HG02678 (cell line): ENCODE measurements around the gene ROCK2.

Experiments
- ATAC-seq: cut with Tn5 transposase; IDR thresholded peaks from one replicate; pipeline ENCODE4 v1.9.1; 2021; ENCODE audit warnings: mild to moderate bottlenecking, moderate library complexity; ENCODE audit not compliant: unreplicated experiment

ROCK2 gene

GRCh38 chr2:11158916-11159573 is 185.4 kb downstream of the ROCK2 start:
- no peak for ATAC-seq

DNA sequence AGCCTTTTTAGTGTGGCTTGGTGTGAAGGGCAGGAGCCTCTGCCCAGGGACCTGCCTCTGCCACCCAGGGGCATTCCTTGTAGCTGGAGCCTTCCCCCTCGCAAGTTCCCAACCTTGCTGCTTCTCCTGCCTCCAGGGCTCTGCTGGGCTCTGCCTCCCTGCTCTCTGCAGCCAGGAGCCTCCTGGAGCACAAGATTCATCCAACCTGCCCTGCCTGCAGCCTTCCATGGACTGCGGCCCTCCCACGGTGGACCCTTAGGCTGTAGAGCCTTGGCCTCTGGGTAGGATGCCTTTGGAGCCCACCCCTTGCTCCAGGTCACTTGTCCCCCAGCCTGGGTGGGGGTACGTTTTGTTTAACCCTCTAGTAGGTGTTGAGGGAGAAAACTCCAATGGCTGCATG is 186.7 kb downstream of the ROCK2 start:
- no peak for ATAC-seq

DNA sequence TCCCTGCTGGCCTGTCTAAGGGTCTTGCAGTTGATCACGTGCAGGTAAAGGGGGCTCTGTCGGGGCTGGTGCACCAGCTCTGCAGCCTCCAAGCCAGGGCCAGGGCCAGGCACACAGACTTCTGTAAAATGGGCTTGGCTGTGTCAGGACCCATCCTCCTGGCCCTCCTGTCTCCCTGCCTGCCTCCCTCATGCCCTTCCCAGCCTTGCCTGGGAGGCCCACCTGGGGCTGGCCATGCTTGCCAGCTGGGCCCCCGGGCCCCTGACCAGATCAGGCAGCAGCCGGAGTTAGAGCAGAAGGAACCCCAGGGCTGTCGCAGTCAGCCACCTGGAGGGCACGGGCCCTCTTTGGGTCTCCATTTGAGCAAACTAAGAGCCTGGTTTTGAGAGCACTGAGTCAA is 187.1 kb downstream of the ROCK2 start:
- no peak for ATAC-seq

GRCh38 chr2:11156396-11157075 is 187.9 kb downstream of the ROCK2 start:
- no peak for ATAC-seq

DNA sequence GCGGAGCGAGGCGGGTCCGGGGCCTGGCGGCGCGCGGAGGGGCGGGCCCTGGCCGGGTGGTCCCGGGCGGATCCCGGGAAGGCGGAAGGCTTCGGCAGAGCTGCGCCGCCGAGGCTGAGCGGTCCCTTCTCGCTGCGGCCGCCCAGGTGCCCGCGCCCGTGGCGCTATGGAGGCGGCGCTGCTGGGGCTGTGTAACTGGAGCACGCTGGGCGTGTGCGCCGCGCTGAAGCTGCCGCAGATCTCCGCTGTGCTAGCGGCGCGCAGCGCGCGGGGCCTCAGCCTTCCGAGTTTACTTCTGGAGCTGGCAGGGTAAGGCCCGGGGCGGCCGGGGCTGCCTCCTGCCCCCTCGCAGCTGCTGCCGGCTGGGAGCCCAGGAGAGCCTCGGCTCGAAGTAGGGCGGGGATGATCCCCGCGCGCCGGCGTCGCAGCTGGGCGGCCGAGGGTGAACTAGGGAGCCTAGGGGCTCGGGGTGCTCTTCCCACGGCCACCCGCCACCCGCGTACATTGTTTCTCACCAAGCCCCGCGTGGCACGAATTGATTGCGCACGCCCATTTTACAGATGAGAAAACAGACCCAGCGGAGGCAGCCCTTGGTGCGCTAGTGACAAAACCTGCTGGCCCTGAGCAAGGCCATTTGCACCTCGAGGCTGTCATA is 188.9 kb downstream of the ROCK2 start, which contains the start of gene SLC66A3:
TSS of gene SLC66A3 (plus strand) at position 87 of the 655 bp plus-strand sequence. CDS start at position 167, 80 bp downstream.
- ATAC-seq: peak; percentile 85

DNA sequence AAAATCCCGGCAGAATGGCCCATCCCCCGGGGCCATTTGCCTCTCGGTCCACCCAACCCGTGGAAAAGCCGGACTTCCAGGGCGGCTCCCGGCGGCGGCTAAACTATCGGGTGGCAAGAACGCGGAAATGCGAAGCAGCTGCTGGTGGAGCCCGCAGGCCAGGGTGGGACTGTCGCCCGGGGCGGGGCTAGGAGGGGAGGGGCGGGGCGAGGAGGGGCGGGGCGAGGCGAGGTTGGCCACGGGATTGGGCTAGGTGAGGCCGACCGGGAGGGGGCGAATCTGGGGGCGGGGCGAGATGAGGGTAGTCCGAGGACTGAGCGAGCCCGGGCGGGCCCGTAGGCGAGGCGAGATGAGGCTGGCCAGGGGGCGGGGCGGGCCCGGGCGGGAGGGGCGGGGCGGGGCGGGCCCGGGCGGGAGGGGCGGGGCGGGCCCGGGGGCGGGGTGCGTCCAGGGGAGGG is 189.5 kb downstream of the ROCK2 start:
- peak; percentile 60 for ATAC-seq

- ATAC-seq: peak; percentile 12
Observed at GRCh38 chr2:11154016-11154922, 190.2 kb downstream of the ROCK2 start.

DNA sequence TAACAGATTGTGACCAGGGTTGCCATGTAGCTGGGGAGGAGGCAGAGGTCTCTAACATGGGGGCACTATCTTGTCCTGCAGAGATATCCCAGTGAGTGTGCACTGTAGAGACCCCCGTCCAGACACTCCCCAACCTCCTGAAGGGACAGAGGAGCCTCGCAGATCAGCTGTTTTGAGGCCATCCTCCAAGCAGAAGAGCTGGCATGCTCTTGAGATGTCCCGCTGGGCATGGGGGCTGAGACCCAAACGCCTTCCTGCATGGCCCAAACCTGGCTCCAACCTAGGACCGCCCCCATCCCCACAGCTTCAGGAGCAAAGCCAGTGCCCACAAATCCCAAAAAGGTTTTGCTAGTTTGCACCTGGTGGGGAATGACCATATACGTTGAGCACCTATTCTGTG is 191.8 kb downstream of the ROCK2 start:
- no peak for ATAC-seq

GRCh38 chr2:11147263-11147662 is 197.2 kb downstream of the ROCK2 start:
- ATAC-seq: no peak

- ATAC-seq: no peak
Observed at GRCh38 chr2:11146076-11146475, 198.4 kb downstream of the ROCK2 start.

GRCh38 chr2:11145350-11145749 is 199.1 kb downstream of the ROCK2 start:
- no peak for ATAC-seq

GRCh38 chr2:11144738-11145079 is 199.7 kb downstream of the ROCK2 start:
- ATAC-seq: no peak

DNA sequence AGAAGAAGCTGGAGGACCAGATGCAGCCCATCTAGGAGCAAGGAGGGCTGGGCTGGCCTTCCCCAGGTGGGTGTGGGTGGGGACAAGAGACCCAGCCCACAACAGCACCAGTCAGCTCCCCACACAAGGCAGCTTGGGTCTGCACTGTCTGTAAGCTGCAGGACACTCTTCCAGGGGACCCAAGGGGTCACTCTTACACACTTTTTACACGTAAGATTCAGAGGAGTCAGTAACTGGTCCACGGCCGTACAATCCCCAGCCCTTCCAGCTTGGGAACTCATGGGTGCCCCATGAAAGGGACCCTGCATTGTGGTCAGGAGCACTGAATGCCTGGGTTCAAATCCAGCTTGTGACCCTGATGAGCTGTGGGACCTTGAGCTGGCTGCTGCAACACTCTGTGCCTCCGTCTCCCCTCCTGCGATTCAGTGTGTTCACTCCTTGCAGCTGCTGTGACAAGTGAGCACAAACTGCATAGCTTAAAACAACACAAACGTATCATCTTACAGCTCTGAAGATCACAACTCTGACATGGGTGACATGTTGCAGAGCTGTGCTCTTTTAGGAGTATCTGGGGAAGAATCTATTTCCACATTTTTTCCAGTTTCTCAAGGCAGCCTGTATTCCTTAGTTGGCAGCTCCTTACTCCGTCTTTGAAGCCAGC is 200.2 kb downstream of the ROCK2 start:
- no peak for ATAC-seq

- ATAC-seq: no peak
Observed at GRCh38 chr2:11142987-11143386, 201.4 kb downstream of the ROCK2 start.

GRCh38 chr2:11142330-11142729 is 202.1 kb downstream of the ROCK2 start:
- ATAC-seq: no peak

DNA sequence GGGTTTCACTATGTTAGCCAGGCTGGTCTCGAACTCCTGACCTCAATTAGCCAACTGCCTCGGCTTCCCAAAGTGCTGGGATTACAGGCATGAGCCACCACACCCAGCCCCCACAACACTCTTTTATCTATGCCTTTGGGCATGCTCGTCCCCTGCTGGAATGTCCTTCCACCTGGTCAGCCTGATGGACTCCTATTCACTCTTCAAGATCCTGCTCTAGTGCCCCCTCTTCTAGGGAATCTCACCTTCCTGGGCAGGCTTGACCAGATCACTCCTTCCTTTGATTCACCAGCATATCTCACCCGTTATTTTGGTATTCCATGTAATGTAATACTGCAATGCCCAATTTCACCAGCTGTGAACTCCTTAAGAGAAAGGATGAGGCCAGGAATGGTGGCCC is 203.1 kb downstream of the ROCK2 start:
- no peak for ATAC-seq

DNA sequence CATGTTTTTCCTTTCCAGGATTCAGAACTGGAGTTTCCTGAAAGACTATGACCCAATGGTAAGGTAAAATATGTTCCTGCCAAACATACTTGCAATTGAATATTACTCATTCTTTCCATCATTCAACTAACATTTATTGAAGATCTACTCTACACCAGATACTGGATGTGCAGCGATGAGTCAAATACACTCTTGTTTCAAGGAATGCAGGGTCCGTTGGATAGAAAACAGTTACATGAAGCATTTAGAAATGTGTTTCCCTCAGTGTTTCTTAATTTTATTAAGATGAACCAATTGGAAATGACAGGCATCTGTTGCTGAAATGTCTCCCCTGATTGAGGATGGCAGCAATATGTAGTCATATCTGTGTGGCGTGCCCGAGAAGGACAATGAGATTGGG is 203.9 kb downstream of the ROCK2 start:
- no peak for ATAC-seq

GRCh38 chr2:11134349-11134748 is 210.1 kb downstream of the ROCK2 start:
- ATAC-seq: no peak

- no peak for ATAC-seq
Observed at GRCh38 chr2:11133936-11134320, 210.5 kb downstream of the ROCK2 start.

DNA sequence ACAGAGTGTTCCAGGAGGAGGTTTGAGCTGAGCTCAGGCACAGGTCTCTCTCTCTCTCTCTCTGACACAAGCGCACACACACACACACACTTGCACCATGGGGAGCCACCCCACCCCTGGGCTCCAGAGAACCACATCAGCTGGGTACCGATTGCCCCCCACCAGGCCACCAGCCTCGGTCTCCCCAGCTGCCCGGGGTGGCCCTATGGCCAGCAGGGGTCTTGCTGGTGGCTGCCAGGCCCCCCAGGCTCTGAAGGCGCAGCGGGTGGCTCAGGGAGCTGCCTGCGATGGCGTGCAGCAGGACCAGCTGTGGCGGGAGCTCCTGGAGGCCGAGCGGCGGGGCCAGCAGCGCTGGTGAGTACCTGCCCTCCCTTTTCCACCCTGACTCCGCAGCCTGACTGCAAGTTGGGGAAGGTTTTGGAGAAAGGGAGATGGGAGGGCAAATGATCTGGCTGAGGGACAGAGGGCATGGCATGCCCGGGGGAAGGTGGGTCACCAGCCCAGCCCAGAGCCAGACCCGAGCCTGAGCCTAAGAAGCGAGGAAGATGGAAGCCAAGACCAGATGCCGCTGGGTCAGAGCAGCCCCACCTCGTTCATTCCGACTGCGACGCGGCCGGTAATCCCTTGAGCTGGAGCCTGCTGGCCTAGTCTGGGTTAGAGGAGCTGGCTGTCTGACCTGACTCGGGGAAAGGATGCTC is 211.0 kb downstream of the ROCK2 start:
- ATAC-seq: no peak
